KMS-11 (cell line): ENCODE results near the gene CDH13.

ENCODE experiments used
- H2AFZ ChIP-seq: fragments of 200-600 bp; sonication (generic); 2 replicates; pipeline ENCODE4 v1.6.1; 2016; ENCODE audit warnings: antibody characterized with exemption, mixed run types, low read depth
- H3K27ac ChIP-seq: fragments of 200-600 bp; sonication (generic); 2 replicates; pipeline ENCODE4 v1.6.1; 2016; ENCODE audit warnings: mild to moderate bottlenecking, mixed run types
- H3K27me3 ChIP-seq: fragments of 200-600 bp; sonication (generic); 2 replicates; pipeline ENCODE4 v1.6.1; 2017; ENCODE audit warnings: mild to moderate bottlenecking, low read depth, mixed run types, moderate library complexity; ENCODE audit not compliant: insufficient read depth
- H3K36me3 ChIP-seq: fragments of 200-600 bp; sonication (generic); 2 replicates; pipeline ENCODE4 v1.6.1; 2017; ENCODE audit warnings: mild to moderate bottlenecking, mixed run types; ENCODE audit not compliant: insufficient read depth
- H3K4me1 ChIP-seq: fragments of 200-600 bp; sonication (generic); 2 replicates; pipeline ENCODE4 v1.6.1; 2016; ENCODE audit warnings: mild to moderate bottlenecking, low read depth, mixed run types; ENCODE audit not compliant: poor library complexity, severe bottlenecking
- H3K4me2 ChIP-seq: fragments of 200-600 bp; sonication (generic); 2 replicates; pipeline ENCODE4 v1.7.0; 2016; ENCODE audit warnings: mild to moderate bottlenecking, mixed run types
- H3K4me3 ChIP-seq: fragments of 200-600 bp; sonication (generic); IDR thresholded peaks from 2 replicates; pipeline ENCODE4 v1.6.1; 2017; ENCODE audit warnings: low read depth, low read length, mixed read lengths; ENCODE audit not compliant: insufficient read depth
- H3K79me2 ChIP-seq: fragments of 200-600 bp; sonication (generic); 2 replicates; pipeline ENCODE4 v1.6.1; 2016; ENCODE audit warnings: low read depth, mixed run types; ENCODE audit not compliant: insufficient read depth
- H3K9ac ChIP-seq: fragments of 200-600 bp; sonication (generic); 2 replicates; pipeline ENCODE4 v1.6.1; 2016; ENCODE audit warnings: mild to moderate bottlenecking, mixed run types
- H4K20me1 ChIP-seq: fragments of 200-600 bp; sonication (generic); 2 replicates; pipeline ENCODE4 v1.6.1; 2016; ENCODE audit warnings: mild to moderate bottlenecking, mixed run types; ENCODE audit not compliant: insufficient read depth
- CTCF ChIP-seq: fragments of 200-600 bp; sonication (generic); conservative IDR thresholded peaks from 2 replicates; pipeline ENCODE4 v1.6.1; 2017; ENCODE audit warnings: low read depth, mild to moderate bottlenecking, antibody characterized with exemption, low read length, moderate library complexity, mixed read lengths

CDH13 gene

GRCh38 chr16:82589407-82589806, 37.4 kb upstream of the CDH13 start:
- Histone ChIP-seq H2AFZ (no peak overlapping the region), H3K27ac (no peak overlapping the region), H4K20me1 (no peaks in the 10 kb centered on the region), H3K79me2 (no peaks in the 10 kb centered on the region), H3K4me1 (no peaks in the 10 kb centered on the region), H3K9ac (no peak overlapping the region), H3K36me3 (no peaks in the 10 kb centered on the region), H3K4me2 (no peak overlapping the region), H3K4me3 (no peak overlapping the region), H3K27me3 (no peaks in the 10 kb centered on the region)
- no peak for TF ChIP-seq CTCF

DNA sequence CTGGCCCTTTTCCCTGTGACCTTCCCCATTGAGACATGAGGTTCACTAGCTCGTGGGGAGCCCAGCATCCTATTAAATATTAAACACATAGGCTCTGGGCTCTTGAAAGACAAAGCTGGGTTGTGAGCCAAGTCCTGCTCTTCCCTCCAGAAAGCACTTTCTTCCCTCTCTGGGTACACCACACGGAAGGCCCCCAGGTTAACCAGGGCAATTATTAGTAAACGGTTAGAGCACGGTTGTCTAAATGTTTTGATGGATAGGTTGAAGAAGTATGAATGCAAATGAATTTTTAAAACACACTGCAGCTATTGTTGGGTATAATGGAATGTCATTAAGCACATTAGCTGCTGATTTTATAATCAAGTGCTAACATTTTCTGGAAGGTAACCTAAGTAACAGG, 32.7 kb upstream of the CDH13 start:
- Histone ChIP-seq H3K4me1 (no peaks in the 10 kb centered on the region), H4K20me1 (no peaks in the 10 kb centered on the region), H3K79me2 (no peaks in the 10 kb centered on the region), H2AFZ (no peak overlapping the region), H3K27ac (no peak overlapping the region), H3K4me3 (no peak overlapping the region), H3K27me3 (no peaks in the 10 kb centered on the region), H3K36me3 (no peaks in the 10 kb centered on the region), H3K9ac (no peak overlapping the region), H3K4me2 (no peak overlapping the region)
- no peak for TF ChIP-seq CTCF

DNA sequence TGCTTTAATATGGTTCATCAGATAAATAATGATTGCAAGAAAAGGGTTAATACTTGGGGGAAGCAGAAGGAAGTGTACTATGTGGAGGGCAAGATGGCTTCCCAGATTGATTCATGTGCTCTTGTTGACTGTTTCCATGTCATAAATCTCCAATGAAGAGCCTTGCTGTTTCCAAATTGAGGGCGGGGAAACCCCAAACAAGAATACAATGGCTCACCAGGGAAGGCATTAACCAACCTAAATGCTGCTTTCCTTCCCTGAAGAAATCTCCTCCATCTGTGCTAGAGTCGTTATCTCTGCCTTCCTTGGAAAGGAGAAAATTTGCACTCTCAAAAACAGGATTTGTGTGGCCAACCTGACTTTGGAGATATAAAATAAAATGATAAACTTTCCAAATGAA, 28.0 kb upstream of the CDH13 start:
- no peaks in the 10 kb centered on the region for H3K79me2 ChIP-seq
- H3K27ac ChIP-seq, result no peak overlapping the region
- H3K4me1 ChIP-seq, result no peaks in the 10 kb centered on the region
- H3K9ac ChIP-seq, result no peak overlapping the region
- no peaks in the 10 kb centered on the region for H4K20me1 ChIP-seq
- no peaks in the 10 kb centered on the region for H3K36me3 ChIP-seq
- no peaks in the 10 kb centered on the region for H3K27me3 ChIP-seq
- no peak overlapping the region for H2AFZ ChIP-seq
- TF ChIP-seq CTCF, result no peak
- H3K4me2 ChIP-seq, result no peak overlapping the region
- no peak overlapping the region for H3K4me3 ChIP-seq

DNA sequence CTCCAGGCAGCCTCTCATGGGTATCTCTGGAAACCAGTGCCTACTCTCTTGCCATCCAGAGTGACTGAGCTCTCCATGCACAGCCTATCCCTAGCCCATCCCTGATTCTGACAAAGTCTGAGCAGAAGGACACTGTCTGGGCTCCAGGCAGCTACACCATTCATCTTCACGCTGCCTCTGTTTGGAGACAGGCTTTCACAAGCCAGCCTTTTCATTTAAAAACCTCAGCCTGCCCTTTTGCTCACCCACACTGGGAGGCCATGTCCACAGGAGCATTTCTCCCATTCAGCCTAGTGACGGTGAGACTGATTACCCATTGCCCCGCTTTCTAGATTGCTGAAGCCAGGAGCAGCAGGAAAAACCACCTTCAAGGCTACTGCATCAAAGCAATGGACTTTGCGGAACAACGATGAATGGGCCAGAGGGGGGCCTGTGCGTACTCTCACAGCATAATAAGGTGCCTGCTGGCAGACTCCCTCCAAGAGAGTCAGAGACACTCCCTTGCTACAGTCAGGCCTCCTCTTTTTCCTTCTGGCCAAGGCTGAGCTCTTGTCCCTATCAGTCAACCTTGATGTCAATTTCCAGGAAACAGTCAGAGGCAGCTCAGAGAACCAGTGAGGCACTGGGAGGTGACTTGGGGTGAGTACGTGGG, 24.7 kb upstream of the CDH13 start:
- no peak overlapping the region for H3K9ac ChIP-seq
- H3K27ac ChIP-seq, result no peak overlapping the region
- H4K20me1 ChIP-seq, result no peaks in the 10 kb centered on the region
- no peak overlapping the region for H3K4me2 ChIP-seq
- H3K36me3 ChIP-seq, result no peaks in the 10 kb centered on the region
- TF ChIP-seq CTCF, result no peak
- H3K27me3 ChIP-seq, result no peaks in the 10 kb centered on the region
- no peaks in the 10 kb centered on the region for H3K79me2 ChIP-seq
- H3K4me1 ChIP-seq, result no peaks in the 10 kb centered on the region
- H3K4me3 ChIP-seq, result no peak overlapping the region
- no peak overlapping the region for H2AFZ ChIP-seq
